A549 (cell line): Measurements from ENCODE around the gene GMPR. TPM values are rescaled to one million over a fixed set of nuclear protein-coding genes. Genes with fewer than 3 reads are reported as not detected.

ENCODE experiments used
- ATAC-seq, 2 experiments: fragments of 200-7000 bp in 1 of 2; fragments of >200 bp in 1 of 2; cut with Nextera tagmentation in 1 of 2; cut with Tn5 transposase in 1 of 2; 3 replicates each; pipeline versions ENCODE4 v1.8.0 to v1.9.1; 2018 to 2020; ENCODE audit warnings: mild to moderate bottlenecking in 1 of 2, moderate library complexity in 1 of 2
- CTCF ChIA-PET: fragments of 300-600 bp; sonication (Branson Sonifier 250); formaldehyde crosslinking; extraction: SDS; loops from one replicate; lab custom pipeline; 2021; ENCODE audit warnings: antibody characterized with exemption, inconsistent platforms; lab: Yijun Ruan, JAX
- POLR2A ChIA-PET: fragments of 350-600 bp; formaldehyde crosslinking; extraction: SDS; loops from one replicate; lab custom pipeline; 2021; ENCODE audit warnings: antibody characterized with exemption, inconsistent platforms; lab: Yijun Ruan, JAX
- DNase-seq, 2 experiments: peaks; one replicate each; pipeline versions ENCODE4 v3.0.0 to v3.0.0-alpha.2; 2011 to 2016; ENCODE audit warnings: low read depth in 1 of 2, low spot score in 1 of 2
- FAIRE-seq: peaks from 2 replicates; lab custom pipeline; 2011; peaks lifted over from hg19 to GRCh38; lab: Jason Lieb, UNC
- H3K27ac ChIP-seq, 2 experiments: fragments of >200 bp; sonication (Bioruptor Twin); formaldehyde crosslinking; 3 replicates each; pipeline ENCODE4 v1.5.1; 2016 to 2017
- H3K4me1 ChIP-seq: fragments of >200 bp; sonication (Bioruptor Twin); formaldehyde crosslinking; 3 replicates; pipeline ENCODE4 v1.6.1; 2016
- H3K4me2 ChIP-seq: fragments of >200 bp; sonication (Bioruptor Twin); formaldehyde crosslinking; 3 replicates; pipeline ENCODE4 v1.6.1; 2016
- H3K4me3 ChIP-seq: fragments of >200 bp; sonication (Bioruptor Twin); formaldehyde crosslinking; 3 replicates; pipeline ENCODE4 v1.5.1; 2016
- H3K9me3 ChIP-seq: fragments of >200 bp; sonication (Bioruptor Twin); formaldehyde crosslinking; 3 replicates; pipeline ENCODE4 v1.6.1; 2016
- ATOH8 ChIP-seq: fragments of 250-450 bp; sonication (Bioruptor Pico); IDR thresholded peaks from 2 replicates; pipeline ENCODE4 v1.5.0; 2020; ENCODE audit warnings: low read depth, mild to moderate bottlenecking, moderate library complexity
- BHLHE40 ChIP-seq: IDR thresholded peaks from 2 replicates; pipeline ENCODE4 v1.6.1; 2012; ENCODE audit warnings: low read depth, low read length, inconsistent platforms
- CBX2 ChIP-seq: fragments of 200-600 bp; sonication (generic); IDR thresholded peaks from 2 replicates; pipeline ENCODE4 v1.6.1; 2016; ENCODE audit warnings: low read depth, mild to moderate bottlenecking, borderline replicate concordance
- CBX8 ChIP-seq: fragments of 200-600 bp; sonication (generic); IDR thresholded peaks from 2 replicates; pipeline ENCODE4 v1.6.1; 2016
- CEBPB ChIP-seq, 2 experiments: fragments of >200 bp in 1 of 2; sonication (Bioruptor Twin) in 1 of 2; formaldehyde crosslinking in 1 of 2; IDR thresholded peaks; 2 replicates each; pipeline ENCODE4 v1.6.1; 2012 to 2016
- CHD2 ChIP-seq: fragments of 150-350 bp; IDR thresholded peaks from 2 replicates; pipeline ENCODE4 v1.6.1; 2014; ENCODE audit warnings: low read length; ENCODE audit not compliant: partially characterized antibody
- CTCF ChIP-seq: fragments of >200 bp; sonication (Bioruptor Twin); formaldehyde crosslinking; IDR thresholded peaks from 3 replicates; pipeline ENCODE4 v1.5.1; 2016
- EHF ChIP-seq: fragments of 250-450 bp; sonication (Bioruptor Pico); IDR thresholded peaks from 2 replicates; pipeline ENCODE4 v1.5.0; 2020; ENCODE audit warnings: mild to moderate bottlenecking
- EHMT2 ChIP-seq: fragments of 200-600 bp; sonication (generic); IDR thresholded peaks from 2 replicates; pipeline ENCODE4 v1.6.1; 2016; ENCODE audit warnings: antibody characterized with exemption, low read depth, mild to moderate bottlenecking, moderate library complexity
- EP300 ChIP-seq, 2 experiments: fragments of >200 bp; sonication (Bioruptor Twin); formaldehyde crosslinking; IDR thresholded peaks; 2 replicates in 1 of 2; 3 replicates in 1 of 2; pipeline ENCODE4 v1.6.1; 2016 to 2017
- FOXS1 ChIP-seq: fragments of 250-450 bp; sonication (Bioruptor Pico); IDR thresholded peaks from 2 replicates; pipeline ENCODE4 v1.5.0; 2020; ENCODE audit warnings: mild to moderate bottlenecking, moderate library complexity
- HES2 ChIP-seq: fragments of >200 bp; sonication (Bioruptor Twin); formaldehyde crosslinking; IDR thresholded peaks from 2 replicates; pipeline ENCODE4 v1.6.1; 2016
- HOXB13 ChIP-seq: fragments of 250-450 bp; sonication (Bioruptor Pico); IDR thresholded peaks from 2 replicates; pipeline ENCODE4 v1.5.0; 2020; ENCODE audit warnings: low read depth, mild to moderate bottlenecking, moderate library complexity
- JUN ChIP-seq, 2 experiments: fragments of >200 bp; sonication (Bioruptor Twin); formaldehyde crosslinking; IDR thresholded peaks; 2 replicates in 1 of 2; 3 replicates in 1 of 2; pipeline ENCODE4 v1.6.1; 2016 to 2017
- JUNB ChIP-seq: fragments of >200 bp; sonication (Bioruptor Twin); formaldehyde crosslinking; IDR thresholded peaks from 2 replicates; pipeline ENCODE4 v1.6.1; 2016
- KDM1A ChIP-seq: fragments of 200-600 bp; sonication (generic); IDR thresholded peaks from 2 replicates; pipeline ENCODE4 v1.6.1; 2016; ENCODE audit warnings: low read depth, mild to moderate bottlenecking
- NR3C1 ChIP-seq: fragments of >200 bp; sonication (Bioruptor Twin); formaldehyde crosslinking; IDR thresholded peaks from 3 replicates; pipeline ENCODE4 v1.6.1; 2017
- PHF8 ChIP-seq: fragments of 200-600 bp; sonication (generic); IDR thresholded peaks from 2 replicates; pipeline ENCODE4 v1.6.1; 2016; ENCODE audit warnings: low read depth, mild to moderate bottlenecking, antibody characterized with exemption, moderate library complexity, borderline replicate concordance
- POLR2AphosphoS2 ChIP-seq: conservative IDR thresholded peaks from 2 replicates; pipeline ENCODE4 v1.6.1; 2012; ENCODE audit warnings: low read length, improper control_type of control experiment, inconsistent platforms
- RAD21 ChIP-seq, 2 experiments: fragments of >200 bp in 1 of 2; sonication (Bioruptor Twin) in 1 of 2; formaldehyde crosslinking in 1 of 2; IDR thresholded peaks in 1 of 2; conservative IDR thresholded peaks in 1 of 2; 2 replicates in 1 of 2; 3 replicates in 1 of 2; pipeline ENCODE4 v1.6.1; 2012 to 2018; ENCODE audit warnings: inconsistent platforms in 1 of 2
- TP53 ChIP-seq: fragments of 250-450 bp; sonication (Bioruptor Pico); IDR thresholded peaks from 2 replicates; pipeline ENCODE4 v1.5.0; 2021; ENCODE audit warnings: mild to moderate bottlenecking, moderate library complexity
- ZNF302 ChIP-seq: fragments of 250-450 bp; sonication (Bioruptor Pico); IDR thresholded peaks from 2 replicates; pipeline ENCODE4 v1.9.0; 2021; ENCODE audit warnings: inconsistent platforms, mild to moderate bottlenecking, moderate library complexity
- ZSCAN20 ChIP-seq: fragments of 250-450 bp; sonication (Bioruptor Pico); IDR thresholded peaks from 2 replicates; pipeline ENCODE4 v1.8.0; 2022; ENCODE audit warnings: mild to moderate bottlenecking, moderate library complexity
- WGBS: methylation state at CpG from one replicate; pipeline ENCODE4 v1.1.6; 2017; ENCODE audit errors: missing lambda C conversion rate; 5-methylcytosine and 5-hydroxymethylcytosine counted together
- polyA plus RNA-seq, 4 experiments: library from polyadenylated mRNA; depleted of rRNA in 3 of 4; stranded (reverse); fragments of >200 nt; fragmentation: RNase III in 1 of 4; extraction: RNeasy Plus Mini Kit Qiagen cat#74134 plus additional on column Dnase treatment in 1 of 4; gene quantifications; 2 replicates in 3 of 4; 3 replicates in 1 of 4; pipeline ENCODE4 v1.2.3, GENCODE V29; 2011 to 2017
- TF ChIP-seq, protein P1 (sequence below): fragments of 200-600 bp; sonication (generic); IDR thresholded peaks from 2 replicates; pipeline ENCODE4 v1.6.1; 2016; ENCODE audit warnings: antibody characterized with exemption, mild to moderate bottlenecking, moderate library complexity
- TF ChIP-seq, protein P2 (sequence below): fragments of >200 bp; sonication (Bioruptor Twin); formaldehyde crosslinking; IDR thresholded peaks from 3 replicates; pipeline ENCODE4 v1.6.1; 2016
- TF ChIP-seq, protein P3 (sequence below): IDR thresholded peaks from 2 replicates; pipeline ENCODE4 v1.6.1; 2012; ENCODE audit warnings: low read depth, borderline replicate concordance
- TF ChIP-seq, protein P4 (sequence below): fragments of 450-650 bp; IDR thresholded peaks from 2 replicates; pipeline ENCODE4 v1.6.1; 2014; ENCODE audit warnings: antibody characterized with exemption

The GMPR gene
- polyA plus RNA-seq, 2 of the 4 experiments (the other 2 are of a cell fraction) = 0.23 to 0.34 TPM

GRCh38 chr6:16217156-16217721 lies 21.1 kb upstream of the GMPR start:
- no peak overlapping the region for H3K4me2 ChIP-seq
- no peak overlapping the region for H3K27ac ChIP-seq
- TF ChIP-seq JUNB = no peak
- no peak for TF ChIP-seq HES2
- TF ChIP-seq BHLHE40 = no peak
- no peak for TF ChIP-seq CHD2
- TF ChIP-seq NR3C1 = no peak
- TF ChIP-seq ZNF302 = no peak
- TF ChIP-seq EHF = no peak
- no peak for TF ChIP-seq TP53 (CRISPR knock-in tag)
- no peak for TF ChIP-seq CTCF
- TF ChIP-seq JUN (IDR thresholded peaks at IDR 0.05) = no peak
- no peak for TF ChIP-seq KDM1A
- DNase-seq (no peak), ATAC-seq (no peak), FAIRE-seq (no peak)
- POLR2A ChIA-PET = no interaction called here
- 89% methylated on average over 15 of the region's 17 CpGs for WGBS
- no peaks in the 10 kb centered on the region for H3K4me1 ChIP-seq
- no peak overlapping the region for H3K4me3 ChIP-seq
- H3K9me3 ChIP-seq = no peaks in the 10 kb centered on the region
- CTCF ChIA-PET = interaction anchor here (0.9 to 1.1 kb wide), 2 partner anchors 11 to 526 kb away, joined by 3 to 4 read pairs; no protein-coding TSS in a partner anchor

DNA sequence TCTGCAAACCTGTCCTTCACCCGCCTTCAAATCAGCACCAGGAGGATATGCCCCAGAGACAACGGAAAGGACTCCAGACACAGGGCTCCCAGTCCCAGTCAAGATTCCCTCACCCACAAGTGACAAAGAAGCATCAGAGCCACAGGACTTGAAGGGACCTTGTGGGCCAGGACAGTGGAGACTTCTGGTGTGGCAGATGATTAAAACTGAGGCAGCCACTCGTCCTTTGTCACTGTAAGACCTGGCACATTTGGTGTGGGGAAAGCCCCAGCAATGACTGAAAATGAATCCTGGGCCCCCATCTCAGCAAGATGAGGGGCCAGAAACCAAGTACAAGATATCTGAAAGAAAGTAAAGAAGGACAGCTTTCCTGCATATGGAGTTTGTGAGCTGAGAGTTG lies 15.6 kb upstream of the GMPR start:
- WGBS = 68% methylated on average over 3 of the region's 3 CpGs
- Histone ChIP-seq H3K27ac (no peak overlapping the region), H3K4me3 (no peak overlapping the region), H3K4me1 (no peaks in the 10 kb centered on the region), H3K4me2 (no peak overlapping the region), H3K9me3 (no peaks in the 10 kb centered on the region)
- POLR2A ChIA-PET = no interaction called here
- ATAC-seq = no peak
- FAIRE-seq = no peak
- CTCF ChIA-PET = interaction anchor here (1.4 to 2.3 kb wide), 2 partner anchors 17 to 531 kb away, joined by 4 to 5 read pairs; no protein-coding TSS in a partner anchor
- DNase-seq = no peak
- TF ChIP-seq PHF8 (no peak), EHMT2 (no peak), RAD21 (conservative IDR thresholded peaks at IDR 0.05 in 1 of 2, IDR thresholded peaks at IDR 0.05 in 1 of 2) (no peak), FOXS1 (CRISPR knock-in tag) (no peak), ZSCAN20 (no peak), HES2 (no peak), HOXB13 (CRISPR knock-in tag) (no peak), ATOH8 (CRISPR knock-in tag) (no peak), EP300 (IDR thresholded peaks at IDR 0.05) (no peak), CEBPB (IDR thresholded peaks at IDR 0.05) (no peak), CBX2 (no peak), CBX8 (no peak), CHD2 (no peak), POLR2AphosphoS2 (no peak)
- TF ChIP-seq, protein P1, sequence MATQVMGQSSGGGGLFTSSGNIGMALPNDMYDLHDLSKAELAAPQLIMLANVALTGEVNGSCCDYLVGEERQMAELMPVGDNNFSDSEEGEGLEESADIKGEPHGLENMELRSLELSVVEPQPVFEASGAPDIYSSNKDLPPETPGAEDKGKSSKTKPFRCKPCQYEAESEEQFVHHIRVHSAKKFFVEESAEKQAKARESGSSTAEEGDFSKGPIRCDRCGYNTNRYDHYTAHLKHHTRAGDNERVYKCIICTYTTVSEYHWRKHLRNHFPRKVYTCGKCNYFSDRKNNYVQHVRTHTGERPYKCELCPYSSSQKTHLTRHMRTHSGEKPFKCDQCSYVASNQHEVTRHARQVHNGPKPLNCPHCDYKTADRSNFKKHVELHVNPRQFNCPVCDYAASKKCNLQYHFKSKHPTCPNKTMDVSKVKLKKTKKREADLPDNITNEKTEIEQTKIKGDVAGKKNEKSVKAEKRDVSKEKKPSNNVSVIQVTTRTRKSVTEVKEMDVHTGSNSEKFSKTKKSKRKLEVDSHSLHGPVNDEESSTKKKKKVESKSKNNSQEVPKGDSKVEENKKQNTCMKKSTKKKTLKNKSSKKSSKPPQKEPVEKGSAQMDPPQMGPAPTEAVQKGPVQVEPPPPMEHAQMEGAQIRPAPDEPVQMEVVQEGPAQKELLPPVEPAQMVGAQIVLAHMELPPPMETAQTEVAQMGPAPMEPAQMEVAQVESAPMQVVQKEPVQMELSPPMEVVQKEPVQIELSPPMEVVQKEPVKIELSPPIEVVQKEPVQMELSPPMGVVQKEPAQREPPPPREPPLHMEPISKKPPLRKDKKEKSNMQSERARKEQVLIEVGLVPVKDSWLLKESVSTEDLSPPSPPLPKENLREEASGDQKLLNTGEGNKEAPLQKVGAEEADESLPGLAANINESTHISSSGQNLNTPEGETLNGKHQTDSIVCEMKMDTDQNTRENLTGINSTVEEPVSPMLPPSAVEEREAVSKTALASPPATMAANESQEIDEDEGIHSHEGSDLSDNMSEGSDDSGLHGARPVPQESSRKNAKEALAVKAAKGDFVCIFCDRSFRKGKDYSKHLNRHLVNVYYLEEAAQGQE = no peak
- TF ChIP-seq, protein P2, sequence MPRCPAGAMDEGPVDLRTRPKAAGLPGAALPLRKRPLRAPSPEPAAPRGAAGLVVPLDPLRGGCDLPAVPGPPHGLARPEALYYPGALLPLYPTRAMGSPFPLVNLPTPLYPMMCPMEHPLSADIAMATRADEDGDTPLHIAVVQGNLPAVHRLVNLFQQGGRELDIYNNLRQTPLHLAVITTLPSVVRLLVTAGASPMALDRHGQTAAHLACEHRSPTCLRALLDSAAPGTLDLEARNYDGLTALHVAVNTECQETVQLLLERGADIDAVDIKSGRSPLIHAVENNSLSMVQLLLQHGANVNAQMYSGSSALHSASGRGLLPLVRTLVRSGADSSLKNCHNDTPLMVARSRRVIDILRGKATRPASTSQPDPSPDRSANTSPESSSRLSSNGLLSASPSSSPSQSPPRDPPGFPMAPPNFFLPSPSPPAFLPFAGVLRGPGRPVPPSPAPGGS = no peak
- TF ChIP-seq, protein P3, sequence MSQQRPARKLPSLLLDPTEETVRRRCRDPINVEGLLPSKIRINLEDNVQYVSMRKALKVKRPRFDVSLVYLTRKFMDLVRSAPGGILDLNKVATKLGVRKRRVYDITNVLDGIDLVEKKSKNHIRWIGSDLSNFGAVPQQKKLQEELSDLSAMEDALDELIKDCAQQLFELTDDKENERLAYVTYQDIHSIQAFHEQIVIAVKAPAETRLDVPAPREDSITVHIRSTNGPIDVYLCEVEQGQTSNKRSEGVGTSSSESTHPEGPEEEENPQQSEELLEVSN = no peak
- TF ChIP-seq, protein P4, sequence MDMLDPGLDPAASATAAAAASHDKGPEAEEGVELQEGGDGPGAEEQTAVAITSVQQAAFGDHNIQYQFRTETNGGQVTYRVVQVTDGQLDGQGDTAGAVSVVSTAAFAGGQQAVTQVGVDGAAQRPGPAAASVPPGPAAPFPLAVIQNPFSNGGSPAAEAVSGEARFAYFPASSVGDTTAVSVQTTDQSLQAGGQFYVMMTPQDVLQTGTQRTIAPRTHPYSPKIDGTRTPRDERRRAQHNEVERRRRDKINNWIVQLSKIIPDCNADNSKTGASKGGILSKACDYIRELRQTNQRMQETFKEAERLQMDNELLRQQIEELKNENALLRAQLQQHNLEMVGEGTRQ = no peak
